GM18868 (cell line): ENCODE data around the gene ANKRD23.
"Not testable (repeated sequence)": the region's sequence is repeated elsewhere in the genome, so short reads cannot be mapped to it uniquely, and the experiment has no call there.

Source experiments
- ATAC-seq: cut with Tn5 transposase; IDR thresholded peaks from one replicate; pipeline ENCODE4 v1.9.1; 2021; ENCODE audit warnings: mild to moderate bottlenecking, moderate library complexity; ENCODE audit not compliant: unreplicated experiment

The ANKRD23 gene

GRCh38 chr2:96801005-96801785 lies 42.6 kb downstream of the ANKRD23 start:
- peak; percentile 76 for ATAC-seq

- no peak for ATAC-seq
Measured at GRCh38 chr2:96800061-96801004, 43.5 kb downstream of the ANKRD23 start.

- no peak for ATAC-seq
Measured at GRCh38 chr2:96799623-96799935, 44.2 kb downstream of the ANKRD23 start.

GRCh38 chr2:96798733-96799622 lies 44.8 kb downstream of the ANKRD23 start:
- no peak for ATAC-seq

GRCh38 chr2:96797066-96797625 lies 46.7 kb downstream of the ANKRD23 start:
- ATAC-seq: no peak

- ATAC-seq: not testable (repeated sequence)
Measured at GRCh38 chr2:96796497-96796896, 47.3 kb downstream of the ANKRD23 start.

GRCh38 chr2:96795076-96795475 lies 48.7 kb downstream of the ANKRD23 start:
- ATAC-seq: no peak

- ATAC-seq: no peak
Measured at GRCh38 chr2:96792772-96793749, 50.8 kb downstream of the ANKRD23 start.

GRCh38 chr2:96789245-96789617 lies 54.6 kb downstream of the ANKRD23 start:
- ATAC-seq: no peak

GRCh38 chr2:96788442-96789244 lies 55.2 kb downstream of the ANKRD23 start:
- ATAC-seq: no peak
